ENCODE measurements around the gene MORN3. TPM values are rescaled to one million over a fixed set of nuclear protein-coding genes. Genes with fewer than 3 reads are reported as not detected.
A peak's percentile ranks its signal among the peaks of the same experiment; 100 is the strongest.

Gene MORN3
- 1.3 and 2.0 TPM in 2 replicates for total RNA-seq
- 0.28 TPM for total RNA-seq (2013)
- polyA plus RNA-seq, result 0.22 and 0.45 TPM in 2 replicates
- polyA minus RNA-seq, result 0.34 and 0.50 TPM in 2 replicates

GRCh38 chr12:121669521-121669900 lies at the start of gene MORN3:
MORN3 (minus strand) TSS chr12:121669654; CDS start chr12:121669483, 171 bp downstream.
- H3K4me3 ChIP-seq (ENCODE audit: control extremely low read depth in 1 of 5, extremely low read depth in 1 of 5, insufficient read depth in 1 of 5, low read depth in 2 of 5, low read length in 4 of 5), result no peak within 1 kb of the TSS
- H3K27me3 ChIP-seq (replicated peaks in 1 of 4; ENCODE audit: control extremely low read depth in 1 of 4, control insufficient read depth in 3 of 4, insufficient read depth in 4 of 4, low read length in 3 of 4), result no peaks in the 10 kb centered on the region
- H2AFZ ChIP-seq (ENCODE audit: insufficient read depth, low read depth, low read length, poor library complexity, severe bottlenecking), result no peak within 1 kb of the TSS
- H3K9ac ChIP-seq (ENCODE audit: low read length), result no peak within 1 kb of the TSS
- no peak within 1 kb of the TSS for H3K27ac ChIP-seq (ENCODE audit: low read length in 2 of 2)
- peaks cover 36% of the 10 kb centered on the region for H3K4me1 Mint-ChIP-seq
- H3K9me3 Mint-ChIP-seq (ENCODE audit: insufficient read depth), result no peaks in the 10 kb centered on the region
- peak within 1 kb of the TSS; percentile 61 for H3K27ac Mint-ChIP-seq
- no peak within 1 kb of the TSS for H3K4me3 Mint-ChIP-seq
- CTCF ChIA-PET, result interaction anchor here (0.6 to 6.6 kb wide), 16 partner anchors 9 to 177 kb away, joined by 4 to 171 read pairs (median 11); partner anchors contain the start of gene ORAI1
- 100% methylated on average over 4 of the region's 5 CpGs for WGBS (ENCODE audit: insufficient coverage)
- intact Hi-C loops (cut with micrococcal nuclease), result loop anchor here (5.0 kb wide), 1 partner anchor 167 kb away; no protein-coding TSS in a partner anchor
- peaks cover 7% of the 10 kb centered on the region for H4K20me1 ChIP-seq (ENCODE audit: control insufficient read depth, insufficient read depth, low read length, poor library complexity, severe bottlenecking)
- H3K27me3 Mint-ChIP-seq, result no peaks in the 10 kb centered on the region
- ATAC-seq (ENCODE audit: low read depth) (no peak), DNase-seq (no peak)
- H3K36me3 ChIP-seq (replicated peaks in 1 of 2; ENCODE audit: control extremely low read depth in 1 of 2, control insufficient read depth in 1 of 2, extremely low read depth in 1 of 2, insufficient read depth in 2 of 2, low read length in 1 of 2), result no peaks in the 10 kb centered on the region
- POLR2A ChIA-PET, result interaction anchor here (0.6 to 2.3 kb wide), 3 partner anchors 43 to 176 kb away, joined by 6 to 10 read pairs (median 8); partner anchors contain the start of gene ORAI1
- H3K79me2 ChIP-seq (ENCODE audit: control insufficient read depth, insufficient read depth, low read length), result peaks cover 30% of the 10 kb centered on the region
- peaks cover 28 to 48% of the 10 kb centered on the region in 2 donors for H3K4me1 ChIP-seq (ENCODE audit: control insufficient read depth in 2 of 2, insufficient read depth in 2 of 2, low read length in 2 of 2)
- TF ChIP-seq EZH2 (IDR thresholded peaks at IDR 0.05; ENCODE audit: borderline replicate concordance, insufficient read depth, low read depth, low read length, poor library complexity, severe bottlenecking), result no peak
- TF ChIP-seq CTCF (IDR thresholded peaks at IDR 0.05), result no peak
- no peak within 1 kb of the TSS for H3K4me2 ChIP-seq (replicated peaks; ENCODE audit: low read depth, low read length, poor library complexity, severe bottlenecking)
- H3K9me3 ChIP-seq (ENCODE audit: control extremely low read depth in 1 of 3, control insufficient read depth in 2 of 3, insufficient read depth in 1 of 3, low read length in 2 of 3), result no peaks in the 10 kb centered on the region

GRCh38 chr12:121718653-121719239 lies 49.3 kb upstream of the MORN3 start:
- WGBS (ENCODE audit: insufficient coverage), result 89% methylated on average over 3 of the region's 3 CpGs
- Mint-ChIP-seq H3K9me3 (ENCODE audit: insufficient read depth) (no peaks in the 10 kb centered on the region), H3K27me3 (no peaks in the 10 kb centered on the region), H3K27ac (no peak overlapping the region), H3K4me3 (no peak overlapping the region), H3K4me1 (peaks cover 2% of the 10 kb centered on the region)
- H3K4me1 ChIP-seq (ENCODE audit: control insufficient read depth in 2 of 2, insufficient read depth in 2 of 2, low read length in 2 of 2), result peaks cover under 1 to 2% of the 10 kb centered on the region in 2 donors
- CTCF ChIA-PET, result interaction anchor here (0.6 to 1.0 kb wide), 3 partner anchors 75 to 1148 kb away, joined by 3 to 4 read pairs (median 3); no protein-coding TSS in a partner anchor
- H2AFZ ChIP-seq (ENCODE audit: insufficient read depth, low read depth, low read length, poor library complexity, severe bottlenecking), result no peak overlapping the region
- no peaks in the 10 kb centered on the region for H3K27me3 ChIP-seq (replicated peaks in 1 of 4; ENCODE audit: control extremely low read depth in 1 of 4, control insufficient read depth in 3 of 4, insufficient read depth in 4 of 4, low read length in 3 of 4)
- peaks cover 0 to 3% (median 0%) of the 10 kb centered on the region in 3 donors for H3K9me3 ChIP-seq (ENCODE audit: control extremely low read depth in 1 of 3, control insufficient read depth in 2 of 3, insufficient read depth in 1 of 3, low read length in 2 of 3)
- no peak for DNase-seq
- no peaks in the 10 kb centered on the region for H4K20me1 ChIP-seq (ENCODE audit: control insufficient read depth, insufficient read depth, low read length, poor library complexity, severe bottlenecking)
- intact Hi-C loops (cut with micrococcal nuclease), result no loop called here
- POLR2A ChIA-PET, result interaction anchor here (0.6 to 0.7 kb wide), 2 partner anchors 51 to 59 kb away, joined by 3 to 7 read pairs; no protein-coding TSS in a partner anchor
- H3K9ac ChIP-seq (ENCODE audit: low read length), result no peak overlapping the region
- no peak for ATAC-seq (ENCODE audit: low read depth)
- no peaks in the 10 kb centered on the region for H3K36me3 ChIP-seq (replicated peaks in 1 of 2; ENCODE audit: control extremely low read depth in 1 of 2, control insufficient read depth in 1 of 2, extremely low read depth in 1 of 2, insufficient read depth in 2 of 2, low read length in 1 of 2)
- no peak overlapping the region for H3K4me3 ChIP-seq (ENCODE audit: control extremely low read depth in 1 of 5, extremely low read depth in 1 of 5, insufficient read depth in 1 of 5, low read depth in 2 of 5, low read length in 4 of 5)
- H3K79me2 ChIP-seq (ENCODE audit: control insufficient read depth, insufficient read depth, low read length), result peaks cover 6% of the 10 kb centered on the region
- TF ChIP-seq EZH2 (IDR thresholded peaks at IDR 0.05; ENCODE audit: borderline replicate concordance, insufficient read depth, low read depth, low read length, poor library complexity, severe bottlenecking), result no peak
- no peak for TF ChIP-seq CTCF (IDR thresholded peaks at IDR 0.05)
- H3K27ac ChIP-seq (ENCODE audit: low read length in 2 of 2), result no peak overlapping the region
- no peak overlapping the region for H3K4me2 ChIP-seq (replicated peaks; ENCODE audit: low read depth, low read length, poor library complexity, severe bottlenecking)

Data from B cell (primary cell).